ENCODE data around the gene EYS.

DNA sequence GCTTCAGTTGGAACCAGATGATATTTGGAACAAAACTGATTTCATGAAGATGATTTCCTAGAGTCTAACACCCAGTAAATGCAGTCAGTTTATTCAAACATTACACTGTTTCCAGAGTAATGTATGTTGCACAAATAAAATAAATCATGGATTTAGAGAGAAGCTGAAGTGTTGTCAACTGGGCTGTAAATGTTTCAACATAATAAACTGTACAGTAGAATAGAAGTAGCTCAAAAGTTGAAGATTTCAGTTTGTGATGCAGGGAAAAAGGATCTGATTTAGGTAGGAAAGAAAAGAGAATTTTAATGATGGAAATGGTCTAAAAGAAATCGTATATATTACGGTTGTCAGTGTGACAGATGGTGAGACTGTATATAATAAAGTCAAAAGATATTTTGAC lies 985.2 kb downstream of the EYS start:
- TF ChIP-seq GATA2 (IDR thresholded peaks at IDR 0.05; ENCODE audit: low read depth, low read length) (no peak), GATA3 (IDR thresholded peaks at IDR 0.05; ENCODE audit: low read depth, low read length) (no peak)

Measured in SH-SY5Y (cell line).